IMR-90 (cell line): ENCODE data around the gene INSYN1. TPM values are rescaled to one million over a fixed set of nuclear protein-coding genes. Genes with fewer than 3 reads are reported as not detected.

Experiments
- ATAC-seq: fragments of 200-7000 bp; cut with Tn5 transposase; 2 replicates; pipeline ENCODE4 v1.9.1; 2020; ENCODE audit warnings: low read depth, mild to moderate bottlenecking, moderate library complexity
- BruUV-seq: library from RNA; stranded (reverse); fragments of 400-500 nt; replicated peaks from 2 replicates; lab custom pipeline; 2021; lab: Mats Ljungman, UMichigan
- CTCF ChIA-PET: fragments of 300-600 bp; formaldehyde crosslinking; extraction: SDS; loops from one replicate; lab custom pipeline; 2021; ENCODE audit warnings: antibody characterized with exemption; lab: Yijun Ruan, JAX
- POLR2A ChIA-PET: fragments of 300-600 bp; sonication (Branson Sonifier 250); formaldehyde crosslinking; loops from one replicate; lab custom pipeline; 2022; ENCODE audit warnings: antibody characterized with exemption; ENCODE audit not compliant: unreplicated experiment; lab: Charles Lee
- DNase-seq: peaks from one replicate; pipeline ENCODE4 v3.0.0; 2013
- H2AFZ ChIP-seq: replicated peaks from 2 replicates; pipeline ENCODE3; 2013; ENCODE audit warnings: low read length, mild to moderate bottlenecking; ENCODE audit not compliant: poor library complexity
- H2AK5ac ChIP-seq: 2 replicates; pipeline ENCODE4 v1.6.1; 2013; ENCODE audit warnings: low read depth, low read length, inconsistent platforms
- H2AK9ac ChIP-seq: replicated peaks from 2 replicates; pipeline ENCODE3; 2013; ENCODE audit warnings: mild to moderate bottlenecking, low read depth, low read length, moderate library complexity; ENCODE audit not compliant: poor library complexity
- H2BK120ac ChIP-seq: 2 replicates; pipeline ENCODE4 v1.6.1; 2013; ENCODE audit warnings: low read depth, low read length, inconsistent platforms
- H2BK15ac ChIP-seq: 3 replicates; pipeline ENCODE4 v1.6.1; 2013; ENCODE audit warnings: low read depth, low read length, inconsistent platforms
- H2BK20ac ChIP-seq: 2 replicates; pipeline ENCODE4 v1.6.1; 2013; ENCODE audit warnings: low read depth, mild to moderate bottlenecking, inconsistent platforms, low read length, moderate library complexity
- H2BK5ac ChIP-seq: 2 replicates; pipeline ENCODE4 v1.6.1; 2013; ENCODE audit warnings: mild to moderate bottlenecking, low read depth, low read length, inconsistent platforms; ENCODE audit not compliant: poor library complexity, severe bottlenecking
- H3K14ac ChIP-seq: replicated peaks from 2 replicates; pipeline ENCODE4 v1.6.1; 2013; ENCODE audit warnings: low read depth, low read length, inconsistent platforms
- H3K18ac ChIP-seq: 2 replicates; pipeline ENCODE4 v1.6.1; 2013; ENCODE audit warnings: low read depth, low read length, control low read depth
- H3K23ac ChIP-seq: 2 replicates; pipeline ENCODE4 v1.6.1; 2013; ENCODE audit warnings: low read depth, low read length, inconsistent platforms
- H3K27ac ChIP-seq: 2 replicates; pipeline ENCODE4 v1.5.1; 2013; ENCODE audit warnings: mild to moderate bottlenecking, control low read depth, low read length; ENCODE audit not compliant: insufficient read depth
- H3K27me3 ChIP-seq: 2 replicates; pipeline ENCODE4 v1.6.1; 2013; ENCODE audit warnings: low read length; ENCODE audit not compliant: control insufficient read depth, insufficient read depth
- H3K36me3 ChIP-seq: 2 replicates; pipeline ENCODE4 v1.6.1; 2013; ENCODE audit warnings: low read length, mixed read lengths; ENCODE audit not compliant: control insufficient read depth, insufficient read depth
- H3K4ac ChIP-seq: 2 replicates; pipeline ENCODE4 v1.6.1; 2013; ENCODE audit warnings: low read depth, low read length, inconsistent platforms
- H3K4me1 ChIP-seq: 2 replicates; pipeline ENCODE4 v1.6.1; 2013; ENCODE audit warnings: low read length, mixed read lengths; ENCODE audit not compliant: control insufficient read depth, insufficient read depth
- H3K4me2 ChIP-seq: 2 replicates; pipeline ENCODE4 v1.6.1; 2013; ENCODE audit warnings: low read depth, mild to moderate bottlenecking, control low read depth, low read length, moderate library complexity
- H3K4me3 ChIP-seq: 2 replicates; pipeline ENCODE4 v1.5.1; 2013; ENCODE audit warnings: low read depth, mild to moderate bottlenecking, control low read depth, low read length, moderate library complexity; ENCODE audit not compliant: insufficient read depth
- H3K56ac ChIP-seq: 2 replicates; pipeline ENCODE4 v1.6.1; 2013; ENCODE audit warnings: low read length, inconsistent platforms; ENCODE audit not compliant: insufficient read depth; ENCODE audit errors: extremely low read depth
- H3K79me1 ChIP-seq, 2 experiments: 2 replicates each; pipeline ENCODE4 v1.6.1; 2013; ENCODE audit warnings: low read length in 2 of 2, inconsistent platforms in 1 of 2, low read depth in 1 of 2
- H3K9ac ChIP-seq: 2 replicates; pipeline ENCODE4 v1.6.1; 2013; ENCODE audit warnings: low read depth, low read length, control low read depth
- H3K9me1 ChIP-seq: 2 replicates; pipeline ENCODE4 v1.6.1; 2013; ENCODE audit warnings: low read length, inconsistent platforms; ENCODE audit not compliant: insufficient read depth
- H3K9me3 ChIP-seq: 2 replicates; pipeline ENCODE4 v1.6.1; 2013; ENCODE audit warnings: low read length; ENCODE audit not compliant: control insufficient read depth, insufficient read depth
- H4K20me1 ChIP-seq: 2 replicates; pipeline ENCODE4 v1.6.1; 2013; ENCODE audit warnings: low read length, inconsistent platforms; ENCODE audit not compliant: insufficient read depth
- H4K5ac ChIP-seq: 2 replicates; pipeline ENCODE4 v1.6.1; 2013; ENCODE audit warnings: mild to moderate bottlenecking, low read depth, low read length, control low read depth
- H4K8ac ChIP-seq, 2 experiments: 2 replicates each; pipeline ENCODE4 v1.6.1; 2013; ENCODE audit warnings: low read depth in 2 of 2, low read length in 2 of 2, control low read depth in 1 of 2, inconsistent platforms in 1 of 2
- H4K91ac ChIP-seq: 2 replicates; pipeline ENCODE4 v1.6.1; 2013; ENCODE audit warnings: low read depth, low read length, inconsistent platforms; ENCODE audit not compliant: insufficient read depth
- BHLHE40 ChIP-seq: fragments of 150-350 bp; IDR thresholded peaks from 2 replicates; pipeline ENCODE4 v1.6.1; 2016; ENCODE audit warnings: mild to moderate bottlenecking, low read depth, low read length
- CEBPB ChIP-seq: IDR thresholded peaks from 2 replicates; pipeline ENCODE4 v1.6.1; 2012; ENCODE audit warnings: low read depth, low read length, improper control_type of control experiment
- CHD1 ChIP-seq: IDR thresholded peaks from 2 replicates; pipeline ENCODE4 v1.6.1; 2012; ENCODE audit warnings: low read depth, low read length, improper control_type of control experiment
- FOS ChIP-seq: fragments of 150-350 bp; IDR thresholded peaks from 2 replicates; pipeline ENCODE4 v1.6.1; 2016; ENCODE audit warnings: low read depth, low read length
- MAFK ChIP-seq: IDR thresholded peaks from 2 replicates; pipeline ENCODE4 v1.6.1; 2012; ENCODE audit warnings: low read depth, low read length, improper control_type of control experiment
- MAZ ChIP-seq: IDR thresholded peaks from 2 replicates; pipeline ENCODE4 v1.6.1; 2012; ENCODE audit warnings: low read depth, mild to moderate bottlenecking, low read length, improper control_type of control experiment, moderate library complexity, borderline replicate concordance
- MXI1 ChIP-seq: IDR thresholded peaks from 2 replicates; pipeline ENCODE4 v1.6.1; 2012; ENCODE audit warnings: low read depth, mild to moderate bottlenecking, low read length, moderate library complexity, borderline replicate concordance
- NFE2L2 ChIP-seq: fragments of 150-350 bp; IDR thresholded peaks from 2 replicates; pipeline ENCODE4 v1.6.1; 2016; ENCODE audit warnings: low read depth, mild to moderate bottlenecking, low read length
- POLR2A ChIP-seq: IDR thresholded peaks from 2 replicates; pipeline ENCODE4 v1.6.1; 2012; ENCODE audit warnings: mild to moderate bottlenecking, low read depth, low read length
- RAD21 ChIP-seq: IDR thresholded peaks from 2 replicates; pipeline ENCODE4 v1.6.1; 2012; ENCODE audit warnings: low read length, improper control_type of control experiment
- RFX5 ChIP-seq: IDR thresholded peaks from 2 replicates; pipeline ENCODE4 v1.8.0; 2012; ENCODE audit warnings: low read depth, mild to moderate bottlenecking, low read length, moderate library complexity
- SMC3 ChIP-seq: fragments of 150-350 bp; IDR thresholded peaks from 2 replicates; pipeline ENCODE4 v1.6.1; 2016; ENCODE audit warnings: low read depth, mild to moderate bottlenecking, antibody characterized with exemption, low read length, moderate library complexity
- USF2 ChIP-seq: fragments of 150-350 bp; IDR thresholded peaks from 2 replicates; pipeline ENCODE4 v1.6.1; 2017; ENCODE audit warnings: mild to moderate bottlenecking, antibody characterized with exemption, low read length, low read depth
- WGBS, 2 experiments: methylation state at CpG; one replicate each; pipeline versions ENCODE4 v1.1.5 to v1.1.7; 2013; ENCODE audit warnings: missing lambda C conversion rate in 2 of 2; ENCODE audit not compliant: insufficient read length in 1 of 2; ENCODE audit errors: extremely low coverage in 2 of 2; 5-methylcytosine and 5-hydroxymethylcytosine counted together
- dilution Hi-C: fragments of 300-500 bp; cut with HindIII; formaldehyde crosslinking; loops from one replicate; pipeline ENCODE4 v1.14.3; 2018; ENCODE audit warnings: low sequenced_read_pairs; ENCODE audit not compliant: unreplicated experiment
- in situ Hi-C: fragments of 300-500 bp; cut with MboI; formaldehyde crosslinking; loops from 3 replicates; pipeline ENCODE4 v1.14.3; 2019; ENCODE audit warnings: low sequenced_read_pairs, inconsistent platforms, mixed read lengths
- intact Hi-C: fragments of 100-400 bp; cut with micrococcal nuclease; formaldehyde crosslinking; loops from 2 replicates; pipeline ENCODE4 v1.10.0; 2022
- polyA plus RNA-seq, 3 experiments: library from polyadenylated mRNA; depleted of rRNA; stranded (reverse); fragments of >200 nt; gene quantifications; 2 replicates each; pipeline ENCODE4 v1.2.3, GENCODE V29; 2012; ENCODE audit warnings: low replicate concordance in 1 of 3
- total RNA-seq: library from RNA; depleted of rRNA; stranded (reverse); fragments of >200 nt; gene quantifications from 2 replicates; pipeline ENCODE4 v1.2.3, GENCODE V29; 2012
- TF ChIP-seq, protein P1 (sequence below): conservative IDR thresholded peaks from 2 replicates; pipeline ENCODE4 v1.5.1; 2012; ENCODE audit warnings: mild to moderate bottlenecking, low read depth, low read length, improper control_type of control experiment
- TF ChIP-seq, protein P2 (sequence below): fragments of 150-350 bp; IDR thresholded peaks from 2 replicates; pipeline ENCODE4 v1.6.1; 2016; ENCODE audit warnings: low read depth, mild to moderate bottlenecking, low read length, moderate library complexity, borderline replicate concordance

Gene INSYN1
- total and polyA plus RNA-seq, 2 of the 4 experiments (the other 2 are of a cell fraction): 0.18 to 0.34 TPM

GRCh38 chr15:73797366-73798158 lies 44.4 kb upstream of the INSYN1 start:
- no peak overlapping the region for H4K8ac ChIP-seq
- no peaks in the 10 kb centered on the region for H3K9me3 ChIP-seq
- no TSS peak for BruUV-seq
- ChIA-PET CTCF (no interaction called here), POLR2A (no interaction called here)
- no peak overlapping the region for H3K23ac ChIP-seq
- ATAC-seq (no peak), DNase-seq (no peak)
- H2AK9ac ChIP-seq: no peak overlapping the region
- no peak overlapping the region for H2BK5ac ChIP-seq
- no peak overlapping the region for H3K4me3 ChIP-seq
- H2BK20ac ChIP-seq: no peak overlapping the region
- H3K27me3 ChIP-seq: peaks cover 13% of the 10 kb centered on the region
- no peak overlapping the region for H3K4me2 ChIP-seq
- H3K4ac ChIP-seq: no peak overlapping the region
- no peak overlapping the region for H2AFZ ChIP-seq
- H3K9me1 ChIP-seq: peaks cover 25% of the 10 kb centered on the region
- H4K20me1 ChIP-seq: peaks cover 6% of the 10 kb centered on the region; the same call in 1 of the 2 replicates
- 83% methylated on average over 4 of the region's 14 CpGs; no CpG with 5 or more reads in 1 of the 2 experiments for WGBS, 2 experiments
- no peak overlapping the region for H3K18ac ChIP-seq
- H4K5ac ChIP-seq: no peak overlapping the region
- H3K9ac ChIP-seq: no peak overlapping the region
- dilution Hi-C loops: no loop called here
- H2AK5ac ChIP-seq: no peak overlapping the region
- intact Hi-C loops: no loop called here
- H2BK15ac ChIP-seq: no peak overlapping the region
- no peak overlapping the region for H4K91ac ChIP-seq
- H3K36me3 ChIP-seq: no peaks in the 10 kb centered on the region
- no peak overlapping the region for H3K27ac ChIP-seq
- no peak overlapping the region for H2BK120ac ChIP-seq
- H3K14ac ChIP-seq: no peak overlapping the region
- H3K79me1 ChIP-seq: no peaks in the 10 kb centered on the region
- peaks cover 21% of the 10 kb centered on the region for H3K4me1 ChIP-seq
- H3K56ac ChIP-seq: no peak overlapping the region
- in situ Hi-C loops: no loop called here
- TF ChIP-seq CEBPB: no peak
- TF ChIP-seq USF2: no peak
- TF ChIP-seq MAZ: no peak
- no peak for TF ChIP-seq MAFK
- TF ChIP-seq, protein P1, sequence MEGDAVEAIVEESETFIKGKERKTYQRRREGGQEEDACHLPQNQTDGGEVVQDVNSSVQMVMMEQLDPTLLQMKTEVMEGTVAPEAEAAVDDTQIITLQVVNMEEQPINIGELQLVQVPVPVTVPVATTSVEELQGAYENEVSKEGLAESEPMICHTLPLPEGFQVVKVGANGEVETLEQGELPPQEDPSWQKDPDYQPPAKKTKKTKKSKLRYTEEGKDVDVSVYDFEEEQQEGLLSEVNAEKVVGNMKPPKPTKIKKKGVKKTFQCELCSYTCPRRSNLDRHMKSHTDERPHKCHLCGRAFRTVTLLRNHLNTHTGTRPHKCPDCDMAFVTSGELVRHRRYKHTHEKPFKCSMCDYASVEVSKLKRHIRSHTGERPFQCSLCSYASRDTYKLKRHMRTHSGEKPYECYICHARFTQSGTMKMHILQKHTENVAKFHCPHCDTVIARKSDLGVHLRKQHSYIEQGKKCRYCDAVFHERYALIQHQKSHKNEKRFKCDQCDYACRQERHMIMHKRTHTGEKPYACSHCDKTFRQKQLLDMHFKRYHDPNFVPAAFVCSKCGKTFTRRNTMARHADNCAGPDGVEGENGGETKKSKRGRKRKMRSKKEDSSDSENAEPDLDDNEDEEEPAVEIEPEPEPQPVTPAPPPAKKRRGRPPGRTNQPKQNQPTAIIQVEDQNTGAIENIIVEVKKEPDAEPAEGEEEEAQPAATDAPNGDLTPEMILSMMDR: no peak
- TF ChIP-seq SMC3: no peak
- no peak for TF ChIP-seq NFE2L2
- TF ChIP-seq CHD1: no peak
- TF ChIP-seq, protein P2, sequence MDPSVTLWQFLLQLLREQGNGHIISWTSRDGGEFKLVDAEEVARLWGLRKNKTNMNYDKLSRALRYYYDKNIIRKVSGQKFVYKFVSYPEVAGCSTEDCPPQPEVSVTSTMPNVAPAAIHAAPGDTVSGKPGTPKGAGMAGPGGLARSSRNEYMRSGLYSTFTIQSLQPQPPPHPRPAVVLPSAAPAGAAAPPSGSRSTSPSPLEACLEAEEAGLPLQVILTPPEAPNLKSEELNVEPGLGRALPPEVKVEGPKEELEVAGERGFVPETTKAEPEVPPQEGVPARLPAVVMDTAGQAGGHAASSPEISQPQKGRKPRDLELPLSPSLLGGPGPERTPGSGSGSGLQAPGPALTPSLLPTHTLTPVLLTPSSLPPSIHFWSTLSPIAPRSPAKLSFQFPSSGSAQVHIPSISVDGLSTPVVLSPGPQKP: no peak
- no peak for TF ChIP-seq RFX5
- TF ChIP-seq RAD21: no peak
- no peak for TF ChIP-seq MXI1
- no peak for TF ChIP-seq BHLHE40
- TF ChIP-seq POLR2A: no peak
- no peak for TF ChIP-seq FOS
